CD4-positive, alpha-beta T cell treated with Interleukin-17A for 4 hours (primary cell): ENCODE data around the gene CRYGN.

Experiments
- DNase-seq: peaks from one replicate; pipeline ENCODE4 v3.0.0-alpha.2; 2020; ENCODE audit warnings: mixed read lengths

The CRYGN gene

DNA sequence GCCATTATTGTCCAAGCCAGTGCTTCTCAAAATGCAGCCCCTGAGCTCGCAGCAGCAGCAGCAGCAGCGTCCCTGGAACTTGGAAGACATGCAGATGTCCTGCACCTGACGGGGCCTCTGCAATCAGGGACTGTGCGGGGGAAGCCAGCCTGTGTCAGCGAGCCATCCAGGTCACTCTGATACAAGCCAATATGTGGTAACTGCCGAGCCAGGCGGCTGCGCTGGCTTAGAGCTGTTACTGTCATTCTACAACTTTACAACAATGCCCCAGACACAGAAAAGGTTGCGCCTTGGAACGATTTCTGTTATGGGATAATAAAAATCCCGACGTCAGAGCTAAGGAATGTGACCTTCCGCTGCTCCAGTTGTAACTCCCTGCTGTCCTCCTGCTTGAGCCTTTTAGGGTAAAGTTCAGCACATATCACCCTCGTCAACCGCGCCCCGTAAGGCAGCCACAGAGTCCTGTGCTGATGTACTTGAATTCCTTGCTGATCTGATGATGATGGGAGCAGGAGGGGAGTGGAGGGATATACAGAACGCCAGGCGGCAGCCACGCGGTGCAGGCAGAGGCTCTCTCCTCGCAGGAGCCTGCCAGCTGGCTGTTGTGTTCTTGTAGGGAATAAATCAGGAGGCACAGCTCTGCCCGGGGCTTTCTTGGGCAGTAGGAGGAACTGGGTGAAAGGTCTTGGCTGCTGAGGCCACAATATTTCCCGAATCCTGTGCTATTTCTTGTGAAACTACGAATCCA lies 20.0 kb upstream of the CRYGN start:
- no peak for DNase-seq

DNA sequence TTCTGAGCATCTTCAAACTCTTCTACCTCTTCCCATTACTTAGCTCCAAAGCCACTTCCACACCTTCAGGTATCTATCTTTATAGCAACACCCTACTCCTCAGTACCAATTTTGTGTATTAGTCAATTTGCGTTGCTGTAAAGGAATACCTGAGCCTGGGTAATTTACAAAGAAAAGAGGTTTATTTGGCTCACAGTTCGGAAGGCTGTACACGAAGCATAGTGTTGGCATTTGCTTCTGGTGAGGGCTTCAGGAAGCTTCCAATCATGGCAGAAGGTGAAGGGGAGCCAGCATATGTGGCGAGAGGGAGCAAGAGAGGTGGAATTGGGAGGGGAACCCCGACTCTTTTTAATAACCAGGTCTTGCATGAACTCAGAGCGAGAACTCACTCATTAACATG lies 17.6 kb upstream of the CRYGN start:
- no peak for DNase-seq

DNA sequence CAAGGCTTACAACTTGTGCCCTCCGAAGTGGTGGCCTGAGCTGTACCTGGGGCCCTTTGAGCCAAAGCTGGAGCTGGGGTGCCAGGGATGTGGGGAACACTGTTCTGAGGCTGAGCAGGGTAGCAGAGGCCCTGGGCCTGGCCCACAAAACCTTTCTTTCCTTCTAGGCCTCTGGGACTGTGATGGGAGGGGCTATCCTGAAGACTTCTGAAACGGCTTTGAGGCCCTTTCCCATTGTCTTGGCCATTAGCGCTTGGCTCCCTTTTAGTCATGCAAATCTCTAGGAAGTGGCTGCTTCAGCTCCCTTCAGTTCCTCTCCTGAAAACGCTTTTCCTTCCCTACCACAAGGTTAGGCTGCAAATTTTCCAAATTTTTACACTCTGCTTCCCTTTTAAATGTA lies 16.8 kb upstream of the CRYGN start:
- DNase-seq: no peak

DNA sequence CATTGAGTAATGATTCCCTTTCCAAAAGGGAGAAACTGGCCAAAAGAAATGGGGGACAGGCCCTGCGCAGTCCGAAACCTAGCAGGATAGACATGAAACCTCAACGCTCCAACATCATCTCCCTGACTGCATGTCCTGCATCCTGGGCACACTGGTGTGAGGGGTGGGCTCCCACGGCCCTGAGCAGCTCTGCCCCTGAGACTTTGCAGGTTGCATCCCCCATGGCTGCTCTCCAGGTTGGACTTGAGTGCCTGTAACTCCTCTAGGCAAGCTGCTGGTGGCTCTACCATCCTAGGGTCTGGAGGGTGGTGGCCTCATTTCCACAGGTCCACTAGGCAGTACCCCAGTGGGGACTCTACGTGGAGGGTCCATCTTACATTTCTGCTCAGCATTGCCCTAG lies 16.3 kb upstream of the CRYGN start:
- DNase-seq: no peak

DNA sequence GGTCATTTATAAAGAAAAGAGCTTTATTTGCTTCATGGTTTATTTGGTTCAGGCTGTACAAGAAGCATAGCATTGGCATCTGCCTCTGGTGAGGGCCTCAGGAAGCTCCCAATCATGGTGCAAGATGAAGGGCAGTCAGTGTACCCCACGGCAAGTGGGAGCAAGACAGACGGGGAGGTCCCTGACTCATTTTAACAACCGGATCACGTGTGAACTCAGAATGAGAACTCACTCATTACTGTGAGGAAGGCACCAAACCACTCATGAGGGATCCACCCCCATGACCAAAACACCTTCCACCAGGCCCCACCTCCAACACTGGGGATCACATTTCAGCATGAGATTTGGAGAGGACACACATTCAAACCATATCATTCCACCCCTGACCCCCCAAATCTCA lies 15.7 kb upstream of the CRYGN start:
- no peak for DNase-seq

DNA sequence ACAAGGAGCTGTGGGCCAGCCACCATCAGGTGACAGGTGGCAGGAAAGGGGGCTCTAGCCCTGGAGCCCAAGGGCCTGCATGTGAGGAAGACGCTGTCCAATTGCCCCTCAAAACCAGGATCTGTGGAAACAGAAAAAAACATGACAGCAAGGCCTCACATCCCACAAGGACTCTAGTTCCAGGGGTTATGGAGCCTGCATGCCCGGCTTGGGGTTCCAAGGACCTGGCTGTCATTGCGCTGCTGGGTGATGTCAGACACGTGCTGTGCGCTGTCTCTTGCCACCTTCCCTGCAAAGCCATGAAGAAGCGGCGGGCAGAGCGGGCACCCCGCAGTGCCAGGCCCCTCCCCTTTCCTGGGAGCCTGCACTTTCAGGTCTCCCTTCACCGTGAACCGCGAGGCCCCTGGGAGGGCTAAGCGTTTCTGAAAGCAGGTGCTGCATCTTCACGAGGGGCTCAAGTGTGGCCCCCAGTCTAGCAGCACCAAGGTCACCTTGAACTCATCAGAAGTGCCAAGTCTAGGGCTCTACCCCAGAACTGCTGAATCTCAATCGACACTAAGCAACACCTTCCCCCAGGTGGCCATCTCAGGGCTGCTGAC lies 15.1 kb upstream of the CRYGN start:
- DNase-seq: no peak

DNA sequence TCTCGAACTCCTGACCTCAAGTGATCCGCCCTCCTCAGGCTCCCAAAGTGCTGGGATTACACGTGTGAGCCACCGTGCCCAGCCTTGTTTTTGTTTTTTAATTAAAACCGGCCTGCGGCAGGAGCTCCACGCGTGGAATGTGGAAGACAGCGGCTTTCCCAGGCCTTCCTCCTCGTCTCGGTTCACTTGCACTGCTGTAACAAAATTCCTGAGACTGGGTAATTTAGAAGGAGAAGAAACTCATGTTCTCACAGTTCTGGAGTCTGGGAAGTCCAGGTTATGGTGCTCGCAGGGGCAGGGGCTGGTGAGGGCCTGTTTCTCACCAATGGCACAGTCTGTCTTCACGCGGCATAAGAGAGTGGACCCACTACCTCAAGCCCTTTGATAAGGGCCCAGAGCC lies 14.4 kb upstream of the CRYGN start:
- no peak for DNase-seq

DNA sequence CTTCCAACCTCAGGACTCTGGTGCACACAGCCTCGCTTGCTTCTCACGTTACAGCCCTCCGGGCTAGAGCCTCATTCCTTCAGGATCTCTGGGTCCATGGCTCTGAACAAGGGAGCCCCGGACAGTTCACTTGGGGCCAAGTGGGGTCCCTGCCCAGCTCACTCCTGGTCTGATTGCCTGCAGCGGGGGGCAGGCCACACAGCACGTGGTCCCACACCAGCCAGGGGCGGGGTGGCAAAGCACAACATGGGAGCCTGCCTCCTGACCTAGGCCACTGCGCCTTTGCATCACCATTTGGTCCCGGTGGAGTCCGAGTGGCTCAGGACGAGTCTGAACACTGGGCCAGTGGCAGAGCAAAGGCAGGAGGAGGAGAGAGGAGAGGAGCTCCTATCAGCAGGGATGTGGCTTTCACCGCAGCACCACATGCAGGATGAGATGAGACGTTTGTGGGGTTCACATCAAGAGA lies 13.4 kb upstream of the CRYGN start:
- DNase-seq: no peak

DNA sequence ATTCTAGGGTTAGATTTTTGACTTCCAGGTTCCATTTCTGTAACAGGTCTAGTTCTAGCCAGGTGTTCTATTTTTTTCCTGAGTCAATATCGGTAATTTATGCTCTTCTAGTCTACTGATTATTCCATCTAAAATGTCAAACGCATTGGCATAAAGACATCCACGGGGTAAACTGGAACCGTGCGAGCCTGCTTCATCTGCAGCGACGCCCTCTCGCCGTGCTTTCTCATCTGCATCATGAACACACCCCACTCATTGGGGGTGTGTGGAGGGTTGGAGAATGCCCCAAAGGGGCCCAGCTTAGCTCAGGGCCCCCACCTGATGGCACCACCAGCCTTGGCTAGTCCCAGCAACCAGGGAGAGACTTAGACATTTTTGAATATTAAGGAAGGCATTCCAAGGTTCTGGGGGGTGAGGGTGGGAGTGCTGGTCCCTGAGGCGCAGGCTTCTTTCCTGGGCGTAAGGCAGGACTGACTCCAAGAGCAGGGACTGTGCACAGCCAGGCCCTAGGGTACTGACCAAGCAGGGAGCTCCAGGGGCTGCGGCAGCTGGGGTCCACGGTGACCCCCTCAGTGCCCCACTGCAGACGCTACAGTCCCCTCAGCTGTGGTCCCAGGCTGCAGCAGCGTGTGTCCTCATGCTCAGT lies 12.9 kb upstream of the CRYGN start:
- no peak for DNase-seq

DNA sequence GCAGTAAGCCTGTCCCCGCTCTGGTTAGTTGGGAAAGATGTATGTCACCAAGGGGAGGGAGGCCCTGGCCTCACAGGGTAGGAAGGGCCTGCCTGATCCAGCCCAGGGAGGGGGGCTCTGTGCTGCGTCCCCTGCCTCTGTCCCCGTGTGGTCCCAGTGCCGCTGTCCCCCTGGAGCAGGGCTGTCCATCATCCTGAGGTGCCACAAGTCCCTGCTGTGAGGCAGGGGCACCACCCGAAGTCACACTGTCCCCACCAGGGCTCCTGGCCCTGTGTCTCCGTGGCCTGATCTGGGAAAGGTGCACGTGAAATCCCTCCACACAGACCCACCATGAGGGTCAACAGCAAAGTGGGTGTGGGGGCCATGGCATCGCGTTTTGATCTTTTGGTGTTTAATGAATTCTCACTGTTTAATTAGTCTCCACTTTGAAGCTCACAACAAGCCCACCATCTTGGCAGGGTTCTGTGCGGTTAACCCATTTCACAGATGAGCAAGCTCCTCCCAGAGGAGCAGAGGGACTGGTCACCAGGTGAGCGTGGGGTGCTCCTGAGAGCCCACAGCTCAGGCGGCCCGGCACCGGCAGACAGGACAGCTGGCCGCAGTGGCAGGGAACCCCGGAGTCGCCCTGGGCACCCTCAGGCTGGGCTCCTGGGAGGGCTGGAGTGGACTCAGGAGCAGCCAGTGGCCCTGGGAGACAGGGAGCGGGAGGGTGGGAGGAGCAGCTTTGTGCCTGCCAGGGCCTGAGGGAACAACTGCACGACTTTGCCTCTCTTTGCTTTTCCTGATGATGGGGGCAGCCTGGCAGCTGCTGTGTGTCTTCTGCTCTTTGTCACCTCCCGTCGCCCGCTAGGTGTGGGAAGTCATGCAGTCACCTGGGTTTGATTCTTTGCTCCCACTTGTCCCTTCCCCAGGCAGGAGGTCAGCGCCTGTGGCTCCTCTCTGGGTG lies 12.0 kb upstream of the CRYGN start:
- no peak for DNase-seq

DNA sequence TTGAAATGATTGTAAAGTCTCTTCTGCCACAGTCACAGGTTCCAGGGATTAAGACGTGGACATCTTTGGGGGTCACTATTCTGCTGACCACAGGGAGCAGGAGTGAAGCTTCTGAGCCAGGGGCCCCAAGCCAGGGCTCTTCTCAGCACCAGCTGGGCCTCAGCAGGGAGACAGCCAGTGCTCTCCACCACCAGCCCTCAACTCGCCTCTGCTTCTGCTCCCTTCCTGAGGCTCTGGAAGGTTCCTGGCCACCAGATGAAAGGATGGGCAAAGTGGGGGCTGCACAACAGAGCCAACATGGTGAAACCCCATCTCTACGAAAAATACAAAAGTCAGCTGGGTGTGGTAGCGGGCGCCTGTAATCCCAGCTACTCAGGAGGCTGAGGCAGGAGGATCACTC lies 11.2 kb upstream of the CRYGN start:
- no peak for DNase-seq

DNA sequence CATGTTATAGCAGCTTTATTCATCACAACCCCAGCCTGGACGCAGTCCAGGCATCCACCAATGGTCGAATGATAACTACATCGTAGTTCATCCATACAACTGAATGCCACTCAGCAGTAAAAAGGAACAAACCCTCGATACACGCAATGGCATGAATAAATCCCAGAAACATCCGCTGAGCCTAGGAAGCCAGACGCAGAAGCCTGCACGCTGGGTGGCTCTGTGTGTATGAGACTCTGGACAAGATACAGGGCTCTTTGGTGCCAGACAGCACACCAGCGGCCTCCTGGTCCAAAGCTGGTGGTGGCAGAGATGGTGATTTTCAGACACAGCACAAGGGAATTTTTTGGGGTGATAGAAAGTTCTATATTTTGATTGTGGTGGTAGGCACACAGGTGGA lies 10.0 kb upstream of the CRYGN start:
- no peak for DNase-seq

DNA sequence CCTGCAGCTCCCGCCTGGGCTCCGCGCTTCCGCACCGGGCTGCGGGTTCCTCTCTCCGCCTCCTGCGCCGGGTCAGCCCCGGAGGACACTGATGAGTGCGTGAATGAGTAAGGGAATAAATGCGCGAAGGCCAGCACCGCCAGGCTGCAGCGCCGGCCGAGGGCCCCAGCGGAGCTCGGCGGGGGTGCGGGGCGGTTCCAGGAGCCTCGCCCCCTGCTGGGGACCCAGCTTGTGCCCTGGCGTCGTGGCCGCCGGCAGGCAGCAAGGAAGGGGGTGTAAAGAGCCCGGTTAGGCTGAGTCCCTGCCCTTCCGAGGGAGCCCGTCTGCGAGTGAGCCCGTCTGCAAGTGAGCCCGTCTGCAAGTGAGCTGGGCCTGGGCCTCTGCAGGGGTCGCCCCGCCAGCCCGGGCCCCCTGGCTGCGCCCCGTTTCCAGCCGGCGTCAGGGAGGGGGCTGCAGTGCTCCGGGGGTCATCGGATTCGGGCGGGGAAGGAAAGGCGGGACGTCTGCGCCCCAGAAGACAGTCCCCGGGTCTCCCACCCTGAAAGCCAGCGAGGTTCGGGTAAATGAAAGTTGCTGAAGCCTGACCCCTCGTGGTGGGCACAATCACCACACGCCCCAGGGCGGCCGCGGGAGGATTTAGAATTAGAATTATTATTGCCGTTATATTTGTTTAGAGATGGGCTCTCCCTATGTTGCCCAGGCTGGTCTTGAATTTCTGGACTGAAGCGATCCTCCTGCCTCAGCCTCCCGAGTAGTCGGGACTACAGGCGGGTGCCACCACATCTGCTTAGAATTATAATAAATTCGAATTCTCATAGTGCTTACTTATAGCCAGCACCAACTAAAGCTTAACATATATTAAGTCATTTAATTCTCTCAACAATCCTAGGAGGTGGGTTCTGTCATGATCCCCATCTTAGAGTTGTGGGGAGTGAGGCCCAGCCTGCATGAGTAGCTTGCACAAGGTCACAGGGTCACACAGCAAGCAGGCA lies 8.6 kb upstream of the CRYGN start:
- DNase-seq: peak; percentile 84

DNA sequence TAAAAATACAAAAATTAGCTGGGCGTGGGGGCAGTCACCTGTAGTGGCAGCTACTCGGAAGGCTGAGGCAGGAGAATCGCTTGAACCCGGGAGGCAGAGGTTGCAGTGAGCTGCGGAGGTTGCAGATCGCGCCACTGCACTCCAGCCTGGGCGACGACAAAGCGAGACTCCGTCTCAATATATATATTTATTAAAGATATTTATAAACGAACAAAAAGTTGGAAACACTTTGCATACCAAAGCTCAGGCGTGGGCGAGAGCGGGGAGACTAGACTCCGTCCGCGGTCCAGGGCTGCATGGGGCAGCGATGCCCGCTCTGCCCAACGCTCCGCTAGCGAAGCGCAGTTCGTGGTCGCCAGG lies 7.9 kb upstream of the CRYGN start:
- DNase-seq: no peak

DNA sequence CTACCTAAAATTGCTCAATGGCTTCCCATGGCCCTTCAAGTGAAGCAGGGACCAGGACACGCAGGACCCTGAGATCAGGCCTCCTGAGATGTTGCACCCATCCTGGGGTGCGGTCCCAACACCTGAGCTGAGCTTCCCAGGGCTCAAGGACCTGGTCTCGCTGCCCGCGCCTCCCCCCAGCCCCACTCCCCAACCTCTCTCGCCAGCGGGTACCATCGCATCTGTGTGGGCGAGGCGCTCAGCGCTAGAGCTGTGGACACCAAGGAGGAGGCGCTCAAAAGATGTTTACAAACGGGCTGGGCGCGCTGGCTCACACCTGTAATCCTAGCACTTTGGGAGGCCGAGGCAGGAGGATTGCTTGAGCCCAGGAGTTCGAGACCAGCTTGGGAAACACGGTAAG lies 7.4 kb upstream of the CRYGN start:
- DNase-seq: no peak

DNA sequence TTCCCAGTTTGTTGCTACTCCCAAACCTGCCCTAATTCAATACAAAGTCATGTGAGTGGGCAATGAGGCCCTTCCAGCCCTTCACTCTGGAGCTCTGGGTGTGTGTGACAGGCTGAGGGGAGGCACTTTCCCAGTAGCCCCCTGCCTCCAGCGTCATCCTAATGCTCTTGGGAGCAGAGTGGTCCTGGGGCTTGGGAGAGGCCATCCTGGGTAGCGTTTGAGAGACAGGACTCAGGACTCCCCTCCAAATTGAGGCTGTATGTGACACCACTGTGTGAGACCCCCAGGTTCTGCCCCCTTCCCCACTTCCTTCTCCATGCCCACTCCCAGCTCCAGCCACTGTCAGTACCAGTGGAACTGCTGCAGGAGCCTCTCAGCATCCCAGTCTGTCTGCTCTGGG lies 6.5 kb upstream of the CRYGN start:
- DNase-seq: no peak

DNA sequence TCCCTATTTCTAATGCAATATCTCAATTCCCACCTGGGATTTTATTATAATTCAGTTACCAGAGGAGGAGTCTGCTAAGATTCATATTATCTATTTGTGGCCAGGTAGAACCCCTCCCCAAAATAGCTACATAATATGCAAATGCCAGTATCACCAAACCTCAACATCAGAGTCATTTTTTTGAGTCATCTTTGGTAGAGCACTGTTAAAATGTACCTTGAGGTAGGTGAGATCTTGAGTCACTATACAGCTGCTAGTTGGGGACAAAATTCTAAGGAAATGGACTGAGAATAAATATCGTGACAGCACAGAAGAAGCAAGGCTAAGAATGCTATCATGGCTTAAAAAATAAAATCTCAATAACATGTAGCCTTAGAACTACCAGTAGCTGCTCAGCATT lies 4.7 kb upstream of the CRYGN start:
- no peak for DNase-seq

DNA sequence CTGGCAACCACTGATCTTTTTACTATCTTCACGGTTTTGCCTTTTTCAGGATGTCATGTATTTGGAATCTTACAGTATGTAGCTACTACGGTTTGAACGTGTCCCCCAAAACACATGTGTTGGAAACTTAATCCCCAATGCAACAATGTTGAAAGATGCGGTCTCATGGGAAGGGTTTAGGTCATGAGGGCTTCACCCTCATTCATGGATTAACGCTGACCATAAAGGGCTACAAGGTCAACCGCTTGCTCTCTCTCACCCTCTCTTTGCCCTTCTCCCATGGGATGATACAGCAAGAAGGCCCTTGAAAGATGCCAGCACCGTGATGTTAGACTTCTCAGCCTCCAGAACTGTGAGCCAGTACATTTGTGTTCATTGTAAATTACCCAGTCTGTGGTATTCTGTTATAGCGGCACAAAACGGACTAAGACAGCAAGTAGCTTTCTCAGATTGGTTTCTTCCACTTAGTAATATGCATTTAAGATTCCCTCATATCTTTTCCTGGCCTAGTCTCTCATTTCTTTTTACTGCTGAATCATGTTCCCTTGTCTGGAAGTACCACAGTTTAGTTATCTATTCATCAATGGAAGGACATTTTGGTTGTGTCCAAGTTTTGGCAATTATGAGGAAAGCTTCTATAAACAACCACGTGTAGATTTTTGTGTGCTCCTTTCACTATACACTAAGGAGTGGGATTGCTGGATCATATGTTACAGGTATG lies 3.0 kb upstream of the CRYGN start:
- DNase-seq: no peak

DNA sequence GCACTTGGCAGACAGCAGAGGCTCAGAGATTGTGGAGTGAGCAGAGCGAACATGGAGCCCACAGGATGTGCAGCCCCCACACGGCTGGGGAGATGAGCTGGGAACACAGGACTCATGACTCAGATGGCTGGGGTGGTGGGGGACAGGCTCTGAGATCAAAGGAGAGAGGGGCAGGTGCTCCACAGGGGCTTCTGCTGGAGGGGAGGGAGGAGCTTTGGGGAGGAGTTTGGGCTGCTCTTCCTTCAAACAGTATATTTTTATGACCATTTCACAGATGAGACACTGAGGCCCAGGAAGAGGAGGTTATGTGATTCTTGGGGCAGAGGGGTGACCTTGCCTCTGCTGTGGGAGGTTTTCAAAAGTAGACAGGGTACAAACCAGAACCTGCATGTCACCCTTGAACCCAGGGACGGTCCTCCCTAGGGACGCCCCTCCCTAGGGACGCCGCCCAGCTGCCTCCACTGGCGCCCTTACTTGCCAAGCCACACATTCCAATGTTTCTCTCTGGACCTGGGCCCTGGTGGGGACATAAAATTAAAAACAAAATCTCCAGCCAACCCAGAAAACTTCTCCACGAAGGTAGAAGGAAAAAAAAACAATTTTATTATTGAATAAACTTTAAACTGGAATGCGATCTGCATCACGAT lies 981 bp upstream of the CRYGN start:
- DNase-seq: no peak

DNA sequence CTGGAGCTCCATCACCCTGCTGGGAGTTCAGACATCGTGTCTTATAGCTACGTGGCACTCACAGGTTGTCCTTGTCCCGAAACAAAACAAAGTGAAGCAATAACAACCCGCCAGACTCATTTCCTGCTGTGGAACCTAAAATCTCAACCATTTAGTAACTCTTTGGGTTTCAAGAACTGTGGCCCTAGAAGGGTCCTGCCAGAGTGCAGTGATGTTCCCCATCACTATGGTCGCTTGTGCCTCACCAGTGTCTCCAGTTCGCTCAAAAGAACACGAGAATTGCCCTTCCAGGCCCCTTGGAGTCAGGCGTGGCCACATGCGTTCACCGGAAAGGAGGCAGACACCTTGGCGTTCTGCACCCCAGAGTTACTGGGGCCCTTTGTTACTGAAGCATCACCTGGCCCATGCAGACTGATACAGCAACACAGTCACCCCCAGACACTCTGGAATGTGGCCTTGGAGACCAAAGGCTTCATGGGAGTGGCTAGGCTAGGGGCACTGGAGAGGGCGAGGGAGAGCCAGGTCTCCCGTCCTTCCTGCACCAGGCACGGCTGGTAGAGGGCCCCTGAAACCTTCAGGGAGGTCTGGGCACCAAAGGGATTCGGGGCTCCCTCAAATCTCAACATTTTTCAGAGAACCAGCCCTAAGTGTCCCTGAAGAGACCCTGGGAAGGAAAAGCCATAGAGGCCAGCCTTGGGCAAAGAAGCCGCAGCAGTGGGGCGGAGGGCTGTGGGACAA lies 908 bp downstream of the CRYGN start:
- DNase-seq: no peak
